GM10248 (cell line): ENCODE measurements around the gene DCLK1.
"Not testable (repeated sequence)": the region's sequence is repeated elsewhere in the genome, so short reads cannot be mapped to it uniquely, and the experiment has no call there.

ENCODE experiments used
- CTCF ChIA-PET: fragments of 300-600 bp; sonication (Branson Sonifier 250); formaldehyde crosslinking; extraction: SDS; loops from one replicate; lab custom pipeline; 2021; ENCODE audit warnings: antibody characterized with exemption; lab: Yijun Ruan, JAX
- POLR2A ChIA-PET: fragments of 350-650 bp; sonication (Branson Sonifier 250); formaldehyde crosslinking; extraction: SDS; loops from one replicate; lab custom pipeline; 2020; ENCODE audit warnings: antibody characterized with exemption; lab: Yijun Ruan, JAX
- DNase-seq: peaks from one replicate; pipeline ENCODE4 v3.0.0; 2012; ENCODE audit errors: extremely low spot score
- CTCF ChIP-seq: IDR thresholded peaks from 2 replicates; pipeline ENCODE4 v1.5.1; 2012; ENCODE audit warnings: mild to moderate bottlenecking, low read depth; ENCODE audit errors: extremely low read depth, missing control alignments, control extremely low read depth

DCLK1 gene

GRCh38 chr13:36074659-36075058 lies 56.5 kb downstream of the DCLK1 start:
- POLR2A ChIA-PET = no interaction called here
- CTCF ChIA-PET = interaction anchor here (1.0 to 1.3 kb wide), 2 partner anchors 11 to 42 kb away, joined by 3 to 4 read pairs; no protein-coding TSS in a partner anchor
- DNase-seq = no peak
- no peak for TF ChIP-seq CTCF

DNA sequence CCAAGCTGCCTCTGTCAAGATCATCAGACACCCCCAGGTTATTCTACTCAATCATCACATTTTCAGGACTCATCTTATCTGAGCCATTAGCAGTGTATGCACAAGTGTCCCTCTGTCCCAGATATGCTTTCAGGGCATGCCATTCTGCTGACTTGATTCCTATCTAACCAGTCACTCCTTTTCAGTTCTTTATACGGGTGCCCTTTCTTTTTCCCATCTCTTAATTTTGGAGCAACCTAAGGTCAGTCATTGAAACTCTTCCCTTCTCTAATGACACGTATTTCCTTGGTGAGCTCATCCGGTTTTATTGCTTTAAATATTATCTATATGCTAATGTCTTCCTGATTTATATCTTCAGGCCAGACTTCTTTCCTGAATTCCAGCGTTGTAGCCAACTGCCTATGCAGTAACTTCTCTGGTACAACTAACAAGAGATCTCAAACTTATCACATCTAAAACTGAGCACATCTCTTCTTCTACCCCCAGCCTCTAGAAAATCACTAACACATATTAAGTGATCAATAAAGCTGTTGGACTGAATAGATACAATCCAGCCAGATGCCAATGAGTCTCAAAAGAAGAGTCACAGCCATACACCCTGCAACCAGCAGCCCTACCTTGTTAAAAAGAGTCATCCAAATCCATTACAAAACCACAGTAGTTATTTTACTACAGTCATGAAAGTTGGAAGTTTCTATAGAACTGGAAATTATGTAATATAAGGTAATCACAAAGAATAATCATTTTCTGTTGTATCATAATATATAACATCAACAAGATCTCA lies 58.8 kb downstream of the DCLK1 start:
- ChIA-PET CTCF (interaction anchor here (1.1 kb wide), 1 partner anchor 12 kb away, joined by 4 read pairs; no protein-coding TSS in a partner anchor), POLR2A (no interaction called here)
- TF ChIP-seq CTCF = no peak
- no peak for DNase-seq

- DNase-seq, POLR2A ChIA-PET, CTCF ChIA-PET: not testable (repeated sequence)
Observed at GRCh38 chr13:36070504-36071192, 60.5 kb downstream of the DCLK1 start.

DNA sequence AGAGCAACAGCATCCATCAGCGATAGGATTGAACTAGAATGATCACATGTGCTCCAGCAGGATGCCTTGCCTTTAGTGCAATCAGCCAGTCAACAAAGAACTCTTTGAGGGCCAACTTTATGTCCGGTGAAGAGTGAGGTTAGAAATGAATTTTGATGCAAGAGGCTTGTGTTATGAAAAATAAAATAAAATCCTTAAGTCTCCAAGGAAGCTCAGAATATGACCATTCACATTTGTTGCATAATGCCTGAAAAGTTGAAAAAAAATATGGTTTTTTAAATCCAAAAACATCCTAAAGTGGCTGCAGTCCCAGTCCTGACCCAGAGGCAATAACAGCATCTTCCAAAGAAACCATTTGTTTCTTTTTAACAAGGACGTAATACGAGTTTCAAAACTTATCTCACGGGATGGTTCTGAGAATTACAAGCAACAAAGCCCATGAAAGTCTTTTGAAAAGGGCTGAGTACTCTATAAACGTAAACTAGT lies 61.3 kb downstream of the DCLK1 start:
- ChIA-PET POLR2A (no interaction called here), CTCF (no interaction called here)
- no peak for TF ChIP-seq CTCF
- DNase-seq = no peak

GRCh38 chr13:36068991-36069390 lies 62.2 kb downstream of the DCLK1 start:
- ChIA-PET CTCF (no interaction called here), POLR2A (no interaction called here)
- no peak for TF ChIP-seq CTCF
- no peak for DNase-seq

DNA sequence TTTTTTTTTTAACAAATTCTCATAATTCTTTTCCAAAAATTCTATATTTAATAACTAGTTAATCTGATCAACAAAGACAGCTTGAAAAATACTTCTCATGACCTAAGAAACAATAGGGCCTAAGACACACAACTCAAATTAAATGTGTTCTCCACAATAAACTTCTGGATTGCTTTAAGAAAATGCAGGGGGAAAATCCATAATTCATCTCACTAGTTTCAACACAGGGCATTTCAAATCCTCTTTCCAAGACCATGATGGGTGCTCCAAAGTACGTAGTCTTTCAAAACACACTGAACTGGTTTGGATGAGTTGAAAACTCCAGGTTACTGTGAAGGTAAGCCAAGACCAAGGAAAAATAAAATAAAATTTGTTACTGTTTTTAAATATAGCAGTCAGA lies 62.6 kb downstream of the DCLK1 start:
- TF ChIP-seq CTCF = no peak
- no peak for DNase-seq
- ChIA-PET POLR2A (no interaction called here), CTCF (no interaction called here)

GRCh38 chr13:36067746-36068381 lies 63.3 kb downstream of the DCLK1 start:
- DNase-seq = no peak
- ChIA-PET CTCF (no interaction called here), POLR2A (no interaction called here)
- TF ChIP-seq CTCF = no peak
